GM18858 (cell line): ENCODE measurements around the gene ZNF302.
"Not testable (repeated sequence)": the region's sequence is repeated elsewhere in the genome, so short reads cannot be mapped to it uniquely, and the experiment has no call there.

Source experiments
- ATAC-seq: cut with Tn5 transposase; IDR thresholded peaks from one replicate; pipeline ENCODE4 v1.9.1; 2021; ENCODE audit not compliant: unreplicated experiment

ZNF302 gene

GRCh38 chr19:34671972-34672371 lies 5.5 kb upstream of the ZNF302 start:
- no peak for ATAC-seq

GRCh38 chr19:34673590-34673989 lies 3.9 kb upstream of the ZNF302 start:
- ATAC-seq: no peak

GRCh38 chr19:34675250-34675649 lies 2.2 kb upstream of the ZNF302 start:
- ATAC-seq: no peak

- ATAC-seq: no peak
Measured at GRCh38 chr19:34675919-34676318, 1.6 kb upstream of the ZNF302 start.

GRCh38 chr19:34676697-34677385 lies 637 bp upstream of the ZNF302 start, which contains the start of gene SCGB2B2:
TSS of gene SCGB2B2 (minus strand) at chr19:34677159. CDS start at chr19:34594563, 82,596 bp downstream.
- peak; percentile 25 for ATAC-seq

GRCh38 chr19:34678085-34678412 lies 571 bp downstream of the ZNF302 start:
- ATAC-seq: no peak

GRCh38 chr19:34678421-34678820 lies 943 bp downstream of the ZNF302 start:
- ATAC-seq: no peak

- ATAC-seq: no peak
Measured at GRCh38 chr19:34681478-34681877, 4.0 kb downstream of the ZNF302 start.

GRCh38 chr19:34685266-34685665 lies 7.8 kb downstream of the ZNF302 start:
- not testable (repeated sequence) for ATAC-seq

GRCh38 chr19:34686455-34686854 lies 9.0 kb downstream of the ZNF302 start:
- ATAC-seq: no peak

- no peak for ATAC-seq
Measured at GRCh38 chr19:34687348-34687747, 9.9 kb downstream of the ZNF302 start.

GRCh38 chr19:34688592-34688991 lies 11.1 kb downstream of the ZNF302 start:
- no peak for ATAC-seq

- no peak for ATAC-seq
Measured at GRCh38 chr19:34690372-34690771, 12.9 kb downstream of the ZNF302 start.

GRCh38 chr19:34692549-34692948 lies 15.1 kb downstream of the ZNF302 start:
- no peak for ATAC-seq

- no peak for ATAC-seq
Measured at GRCh38 chr19:34707661-34708060, 30.2 kb downstream of the ZNF302 start.

GRCh38 chr19:34711890-34712289 lies 34.4 kb downstream of the ZNF302 start:
- ATAC-seq: no peak

- no peak for ATAC-seq
Measured at GRCh38 chr19:34712395-34713261, 35.1 kb downstream of the ZNF302 start.

- ATAC-seq: no peak
Measured at GRCh38 chr19:34713262-34713637, 35.8 kb downstream of the ZNF302 start.

- no peak for ATAC-seq
Measured at GRCh38 chr19:34715357-34715756, 37.9 kb downstream of the ZNF302 start.

GRCh38 chr19:34722353-34722752 lies 44.9 kb downstream of the ZNF302 start:
- no peak for ATAC-seq

- ATAC-seq: no peak
Measured at GRCh38 chr19:34725400-34725799, 47.9 kb downstream of the ZNF302 start.
